PC-3 (cell line): ENCODE results near the gene KCNQ2. TPM values are rescaled to one million over a fixed set of nuclear protein-coding genes. Genes with fewer than 3 reads are reported as not detected.

Experiments
- ATAC-seq: fragments of 200-7000 bp; cut with Tn5 transposase; 2 replicates; pipeline ENCODE4 v1.9.1; 2020; ENCODE audit warnings: mild to moderate bottlenecking, moderate library complexity
- BruUV-seq: library from RNA; stranded (reverse); fragments of 400-500 nt; replicated peaks from 2 replicates; lab custom pipeline; 2021; lab: Mats Ljungman, UMichigan
- CTCF ChIA-PET: fragments of 300-600 bp; sonication (Branson Sonifier 250); formaldehyde crosslinking; loops from one replicate; lab custom pipeline; 2022; ENCODE audit warnings: antibody characterized with exemption; lab: Charles Lee
- POLR2A ChIA-PET: fragments of 300-600 bp; sonication (Branson Sonifier 250); formaldehyde crosslinking; loops from one replicate; lab custom pipeline; 2022; ENCODE audit warnings: antibody characterized with exemption; ENCODE audit not compliant: unreplicated experiment; lab: Charles Lee
- DNase-seq: peaks from one replicate; pipeline ENCODE4 v3.0.0-alpha.2; 2015
- H2AFZ ChIP-seq: fragments of 300-600 bp; sonication (generic); 2 replicates; pipeline ENCODE4 v1.6.0; 2016; ENCODE audit warnings: antibody characterized with exemption, low read length
- H3F3A ChIP-seq: fragments of 300-600 bp; sonication (generic); one replicate; pipeline ENCODE4 v1.6.0; 2017; ENCODE audit warnings: antibody characterized with exemption, low read length, control low read depth, mild to moderate bottlenecking; ENCODE audit not compliant: unreplicated experiment
- H3K27ac ChIP-seq: fragments of 300-600 bp; sonication (generic); 2 replicates; pipeline ENCODE4 v1.5.1; 2016; ENCODE audit warnings: mild to moderate bottlenecking, low read length
- H3K27me3 ChIP-seq: fragments of 300-600 bp; sonication (generic); 2 replicates; pipeline ENCODE4 v1.6.1; 2016; ENCODE audit warnings: low read length, mixed read lengths
- H3K36me3 ChIP-seq: fragments of 300-600 bp; sonication (generic); 2 replicates; pipeline ENCODE4 v1.6.1; 2016; ENCODE audit warnings: low read depth, mixed run types, low read length, mixed read lengths
- H3K4me1 ChIP-seq: fragments of 300-600 bp; sonication (generic); 2 replicates; pipeline ENCODE4 v1.5.1; 2016; ENCODE audit warnings: low read length; ENCODE audit not compliant: insufficient read depth
- H3K4me2 ChIP-seq: fragments of 300-600 bp; sonication (generic); 2 replicates; pipeline ENCODE4 v1.6.0; 2016; ENCODE audit warnings: low read length
- H3K4me3 ChIP-seq: fragments of 300-600 bp; sonication (generic); 2 replicates; pipeline ENCODE4 v1.5.1; 2016; ENCODE audit warnings: mild to moderate bottlenecking, low read length, mixed read lengths
- H3K79me2 ChIP-seq: fragments of 300-600 bp; sonication (generic); 2 replicates; pipeline ENCODE4 v1.6.1; 2017; ENCODE audit warnings: low read length, mixed read lengths
- H3K9ac ChIP-seq: fragments of 300-600 bp; sonication (generic); 2 replicates; pipeline ENCODE4 v1.6.0; 2016; ENCODE audit warnings: mild to moderate bottlenecking, low read length
- H3K9me2 ChIP-seq: fragments of 300-600 bp; sonication (generic); replicated peaks from 2 replicates; pipeline ENCODE4 v1.6.1; 2016; ENCODE audit warnings: mixed run types, low read length, mixed read lengths
- H3K9me3 ChIP-seq: fragments of 300-600 bp; sonication (generic); 2 replicates; pipeline ENCODE4 v1.6.1; 2016; ENCODE audit warnings: low read length, mixed read lengths
- H4K20me1 ChIP-seq: fragments of 300-600 bp; sonication (generic); 2 replicates; pipeline ENCODE4 v1.6.1; 2016; ENCODE audit warnings: low read length, mixed read lengths
- EZH2 ChIP-seq: fragments of 300-600 bp; sonication (generic); IDR thresholded peaks from one replicate; pipeline ENCODE4 v1.6.1; 2017; ENCODE audit warnings: antibody characterized with exemption, mild to moderate bottlenecking, low read length; ENCODE audit not compliant: unreplicated experiment
- EZH2phosphoT487 ChIP-seq: fragments of 300-600 bp; sonication (generic); IDR thresholded peaks from 2 replicates; pipeline ENCODE4 v1.6.1; 2018; ENCODE audit warnings: mild to moderate bottlenecking, antibody characterized with exemption, low read length, borderline replicate concordance
- intact Hi-C: fragments of 100-400 bp; cut with micrococcal nuclease; formaldehyde crosslinking; loops from 2 replicates; pipeline ENCODE4 v1.9.0; 2023
- total RNA-seq: library from RNA; depleted of rRNA; stranded (reverse); fragments of >200 nt; gene quantifications from 2 replicates; pipeline ENCODE4 v1.2.3, GENCODE V29; 2014
- TF ChIP-seq, protein P1 (sequence below): fragments of 300-600 bp; sonication (generic); conservative IDR thresholded peaks from 2 replicates; pipeline ENCODE4 v1.5.1; 2017; ENCODE audit warnings: antibody characterized with exemption, low read depth, mild to moderate bottlenecking, low read length

KCNQ2 gene
- total RNA-seq, 1 experiment from 2014 or later, result not detected

DNA sequence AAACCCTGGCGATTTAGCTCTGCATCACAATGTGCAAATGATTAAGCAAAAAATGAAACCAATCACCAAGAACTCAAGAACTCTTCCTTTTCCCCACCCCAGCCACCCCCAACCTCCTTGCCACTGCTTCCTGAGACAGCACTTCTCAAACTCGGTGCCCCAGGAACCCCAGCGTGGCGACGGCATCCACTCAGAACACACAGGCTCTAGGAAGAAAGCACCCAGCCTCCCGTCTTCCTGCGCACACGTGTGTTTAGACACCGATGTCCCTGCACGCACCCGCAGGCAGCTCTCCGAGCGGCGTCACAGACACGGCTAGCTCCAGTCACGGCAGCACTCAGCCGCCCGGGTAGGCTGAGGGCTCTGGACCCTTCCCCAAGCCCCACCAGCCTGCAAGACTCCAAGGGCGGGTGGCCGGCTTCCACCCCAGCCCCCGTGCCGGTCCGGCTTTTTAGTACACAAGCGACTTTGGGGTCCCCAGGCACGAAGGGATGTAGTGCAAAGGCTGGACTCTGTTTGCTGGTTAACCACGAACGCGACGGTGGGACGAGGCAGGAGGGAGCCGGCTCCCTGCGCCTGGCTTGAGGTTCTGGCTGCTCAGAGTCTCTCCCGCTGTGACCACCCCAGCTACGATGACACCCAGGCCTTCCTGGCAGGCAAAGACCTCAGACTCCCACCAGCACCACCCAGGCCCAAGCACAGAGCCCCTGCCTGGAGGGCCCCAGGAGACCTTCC lies 51.9 kb downstream of the KCNQ2 start:
- ChIA-PET POLR2A (no interaction called here), CTCF (no interaction called here)
- TF ChIP-seq, protein P1, sequence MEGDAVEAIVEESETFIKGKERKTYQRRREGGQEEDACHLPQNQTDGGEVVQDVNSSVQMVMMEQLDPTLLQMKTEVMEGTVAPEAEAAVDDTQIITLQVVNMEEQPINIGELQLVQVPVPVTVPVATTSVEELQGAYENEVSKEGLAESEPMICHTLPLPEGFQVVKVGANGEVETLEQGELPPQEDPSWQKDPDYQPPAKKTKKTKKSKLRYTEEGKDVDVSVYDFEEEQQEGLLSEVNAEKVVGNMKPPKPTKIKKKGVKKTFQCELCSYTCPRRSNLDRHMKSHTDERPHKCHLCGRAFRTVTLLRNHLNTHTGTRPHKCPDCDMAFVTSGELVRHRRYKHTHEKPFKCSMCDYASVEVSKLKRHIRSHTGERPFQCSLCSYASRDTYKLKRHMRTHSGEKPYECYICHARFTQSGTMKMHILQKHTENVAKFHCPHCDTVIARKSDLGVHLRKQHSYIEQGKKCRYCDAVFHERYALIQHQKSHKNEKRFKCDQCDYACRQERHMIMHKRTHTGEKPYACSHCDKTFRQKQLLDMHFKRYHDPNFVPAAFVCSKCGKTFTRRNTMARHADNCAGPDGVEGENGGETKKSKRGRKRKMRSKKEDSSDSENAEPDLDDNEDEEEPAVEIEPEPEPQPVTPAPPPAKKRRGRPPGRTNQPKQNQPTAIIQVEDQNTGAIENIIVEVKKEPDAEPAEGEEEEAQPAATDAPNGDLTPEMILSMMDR, result no peak
- no peak for TF ChIP-seq EZH2phosphoT487
- no peak for TF ChIP-seq EZH2
- Histone ChIP-seq H3K4me1 (no peaks in the 10 kb centered on the region), H3K4me2 (no peak overlapping the region), H3K9me3 (no peaks in the 10 kb centered on the region), H3K9ac (no peak overlapping the region), H2AFZ (no peak overlapping the region), H3F3A (no peaks in the 10 kb centered on the region), H3K4me3 (no peak overlapping the region), H3K36me3 (no peaks in the 10 kb centered on the region), H3K27ac (no peak overlapping the region), H3K27me3 (peaks cover 67% of the 10 kb centered on the region), H3K9me2 (no peaks in the 10 kb centered on the region), H3K79me2 (no peaks in the 10 kb centered on the region), H4K20me1 (no peaks in the 10 kb centered on the region)
- DNase-seq, result no peak
- ATAC-seq, result no peak
- intact Hi-C loops, result no loop called here
- no TSS peak for BruUV-seq

DNA sequence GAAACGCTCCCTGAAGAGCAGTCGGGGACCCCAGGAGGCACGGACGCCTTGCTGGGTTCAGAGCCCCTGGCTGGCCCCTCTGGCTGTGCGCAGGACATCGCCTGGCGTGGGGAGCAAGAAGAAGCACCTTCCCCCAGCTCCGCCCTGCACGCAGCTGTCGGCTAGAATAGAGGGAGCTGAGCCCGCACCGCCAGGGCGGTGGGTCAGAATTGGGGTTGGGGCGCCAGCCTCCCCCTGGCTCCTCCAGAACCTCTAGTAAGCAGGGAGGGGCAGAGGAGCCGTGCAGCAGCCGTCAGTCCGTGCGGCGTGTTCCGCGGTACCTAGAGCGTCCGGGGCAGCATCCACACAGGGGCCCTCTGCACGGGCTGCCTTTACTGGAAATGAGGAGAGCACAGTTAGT lies 53.2 kb downstream of the KCNQ2 start:
- Histone ChIP-seq H3K9me3 (no peaks in the 10 kb centered on the region), H2AFZ (no peak overlapping the region), H3K79me2 (no peaks in the 10 kb centered on the region), H3K4me3 (no peak overlapping the region), H3K27ac (no peak overlapping the region), H3K4me2 (no peak overlapping the region), H3K4me1 (no peaks in the 10 kb centered on the region), H3K36me3 (no peaks in the 10 kb centered on the region), H3K9ac (no peak overlapping the region), H3F3A (no peaks in the 10 kb centered on the region), H4K20me1 (no peaks in the 10 kb centered on the region), H3K9me2 (no peaks in the 10 kb centered on the region), H3K27me3 (peaks cover 75% of the 10 kb centered on the region)
- TF ChIP-seq EZH2 (no peak), EZH2phosphoT487 (no peak)
- TF ChIP-seq, protein P1, result no peak
- no peak for ATAC-seq
- ChIA-PET CTCF (no interaction called here), POLR2A (no interaction called here)
- intact Hi-C loops, result no loop called here
- DNase-seq, result no peak
- no TSS peak for BruUV-seq

DNA sequence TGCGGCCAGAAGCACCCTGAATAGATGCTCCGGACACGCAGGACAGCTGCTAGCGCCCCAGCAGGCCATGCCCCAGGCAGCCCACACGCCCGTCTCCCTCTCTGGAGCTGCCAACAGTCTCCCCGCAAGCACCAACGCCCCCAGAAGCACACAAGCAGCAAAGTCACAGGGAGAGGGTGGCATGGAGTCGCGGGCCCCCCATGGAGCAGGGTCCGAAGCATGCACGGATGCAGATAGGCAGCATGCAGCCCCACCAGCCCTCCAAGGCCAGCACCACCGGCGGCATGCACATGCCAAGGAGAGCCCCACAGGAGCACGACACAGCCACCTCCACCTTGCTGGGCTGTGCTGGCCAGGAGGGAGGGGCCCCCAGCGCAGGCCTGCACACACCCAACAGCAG lies 53.8 kb downstream of the KCNQ2 start:
- Histone ChIP-seq H3K79me2 (no peaks in the 10 kb centered on the region), H3K4me1 (no peaks in the 10 kb centered on the region), H3K9me2 (no peaks in the 10 kb centered on the region), H3K27me3 (peaks cover 80% of the 10 kb centered on the region), H3K36me3 (no peaks in the 10 kb centered on the region), H3K4me3 (no peak overlapping the region), H3F3A (no peaks in the 10 kb centered on the region), H3K27ac (no peak overlapping the region), H2AFZ (no peak overlapping the region), H3K9me3 (no peaks in the 10 kb centered on the region), H3K4me2 (no peak overlapping the region), H4K20me1 (no peaks in the 10 kb centered on the region), H3K9ac (no peak overlapping the region)
- BruUV-seq, result no TSS peak
- ChIA-PET POLR2A (no interaction called here), CTCF (no interaction called here)
- no peak for ATAC-seq
- no peak for DNase-seq
- intact Hi-C loops, result no loop called here
- TF ChIP-seq EZH2phosphoT487 (no peak), EZH2 (no peak)
- TF ChIP-seq, protein P1, result no peak
